ENCODE data around the gene WWP2.
"Not testable (repeated sequence)": the region's sequence is repeated elsewhere in the genome, so short reads cannot be mapped to it uniquely, and the experiment has no call there.

Gene WWP2

DNA sequence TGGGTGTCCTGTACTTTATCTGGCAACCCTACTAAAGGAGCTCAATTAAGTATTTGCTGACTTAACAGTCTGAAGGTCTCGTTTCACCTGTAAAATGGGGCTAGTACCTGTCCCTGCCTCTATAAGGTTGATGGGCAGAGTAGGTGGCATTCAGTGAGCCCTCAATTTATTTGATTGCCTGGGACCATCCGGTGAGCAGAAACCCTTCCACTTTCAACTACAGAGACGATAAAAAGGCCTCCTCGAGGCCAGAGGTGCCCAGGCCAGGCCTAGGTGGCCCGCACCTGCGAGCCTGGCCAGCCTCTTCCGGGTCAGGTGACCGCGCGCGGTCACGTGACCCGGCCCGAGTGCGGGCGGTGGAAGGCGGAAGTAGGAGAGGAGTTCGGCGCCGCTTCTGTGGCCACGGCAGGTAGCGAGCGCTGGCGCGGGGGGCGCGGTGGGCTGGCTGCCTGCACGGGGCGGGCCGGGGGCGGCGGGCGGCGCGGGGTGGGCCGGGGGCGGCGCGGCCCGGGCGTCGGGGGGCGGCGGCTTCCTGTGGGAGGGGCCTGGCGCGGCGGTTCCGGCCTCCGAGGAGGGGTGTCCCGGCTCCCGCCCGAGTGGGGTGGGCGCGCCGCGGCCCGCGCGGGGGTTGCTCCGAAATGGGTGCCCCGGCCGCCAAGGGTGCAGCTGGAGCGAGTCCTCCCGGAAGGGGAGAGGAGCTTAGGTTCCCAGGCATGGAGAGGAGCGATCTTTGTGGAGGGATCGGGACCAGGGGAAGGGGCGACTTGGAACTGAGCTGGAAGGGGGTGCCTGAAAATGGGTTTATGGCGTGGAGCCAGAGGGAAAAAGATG lies at the start of gene WWP2:
TSS of gene WWP2 (plus strand) at position 350 of the 831 bp plus-strand sequence. CDS start 24,679 bp downstream, outside the sequence.
- peak; percentile 67 to 88 for DNase-seq (ENCODE audit: low read depth in 1 of 2, low spot score in 1 of 2)
- no peak for TF ChIP-seq JUND (IDR thresholded peaks at IDR 0.05; ENCODE audit: low read depth)
- in situ Hi-C loops (cut with HindIII; ENCODE audit: low pct_unique_long_range_greater_than_20kb, low sequenced_read_pairs) = no loop called here

DNA sequence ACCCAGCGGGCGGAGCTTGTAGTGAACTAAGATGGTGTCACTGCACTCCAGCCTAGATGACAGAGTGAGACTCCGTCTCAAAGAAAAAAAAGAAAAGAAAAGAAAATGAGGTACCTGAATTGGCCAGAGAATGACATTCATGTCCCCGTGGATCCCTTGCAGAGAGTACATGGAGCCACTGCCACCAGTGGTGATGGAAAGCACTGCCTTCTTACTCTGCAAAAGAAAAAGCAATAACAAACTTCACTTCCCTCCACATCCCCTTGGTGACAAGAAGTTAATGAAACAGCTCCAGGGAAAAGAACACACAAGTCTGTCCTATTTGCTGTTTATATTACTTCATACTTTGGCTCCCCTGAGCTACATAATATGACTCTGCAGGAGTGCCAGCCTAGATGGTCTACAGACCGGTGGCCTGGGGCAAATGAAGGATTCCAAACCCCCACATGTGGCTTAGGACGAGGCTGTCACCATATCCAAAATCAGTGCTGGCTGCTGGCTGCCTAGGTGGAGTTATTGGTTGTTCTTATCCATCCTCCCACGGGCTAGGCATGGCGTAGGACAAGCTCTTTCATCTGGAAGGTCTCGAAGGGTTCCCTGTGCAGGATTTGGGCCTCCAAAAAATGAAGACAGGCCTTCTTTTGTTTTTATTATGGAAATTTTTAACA lies 49.1 kb upstream of the WWP2 start:
- TF ChIP-seq JUND (IDR thresholded peaks at IDR 0.05; ENCODE audit: low read depth) = no peak
- DNase-seq (ENCODE audit: low read depth in 1 of 2, low spot score in 1 of 2) = peak in 1 of 2 experiments; percentile 37
- in situ Hi-C loops (cut with HindIII; ENCODE audit: low pct_unique_long_range_greater_than_20kb, low sequenced_read_pairs) = no loop called here

DNA sequence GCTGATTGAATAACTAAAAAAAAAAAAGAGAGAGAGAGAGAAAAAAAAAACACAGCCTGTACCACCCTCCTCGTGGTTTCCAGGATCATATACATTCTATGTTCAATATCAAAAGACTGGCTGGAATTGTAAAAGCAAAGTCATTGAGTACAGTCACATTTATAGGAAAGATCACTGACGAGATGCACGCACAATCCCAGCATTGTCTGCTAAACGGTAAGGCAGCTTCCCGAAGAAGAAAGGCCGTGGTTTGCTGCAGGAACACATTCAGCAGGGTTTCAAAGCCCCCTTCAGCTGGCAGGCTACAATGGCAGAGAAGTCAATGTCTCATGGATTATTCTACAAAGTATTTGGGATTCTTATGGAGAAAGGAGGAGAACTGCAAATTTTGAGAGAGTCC lies 45.1 kb upstream of the WWP2 start:
- in situ Hi-C loops (cut with HindIII; ENCODE audit: low pct_unique_long_range_greater_than_20kb, low sequenced_read_pairs) = no loop called here
- no peak for TF ChIP-seq JUND (IDR thresholded peaks at IDR 0.05; ENCODE audit: low read depth)
- no peak for DNase-seq (ENCODE audit: low read depth in 1 of 2, low spot score in 1 of 2)

DNA sequence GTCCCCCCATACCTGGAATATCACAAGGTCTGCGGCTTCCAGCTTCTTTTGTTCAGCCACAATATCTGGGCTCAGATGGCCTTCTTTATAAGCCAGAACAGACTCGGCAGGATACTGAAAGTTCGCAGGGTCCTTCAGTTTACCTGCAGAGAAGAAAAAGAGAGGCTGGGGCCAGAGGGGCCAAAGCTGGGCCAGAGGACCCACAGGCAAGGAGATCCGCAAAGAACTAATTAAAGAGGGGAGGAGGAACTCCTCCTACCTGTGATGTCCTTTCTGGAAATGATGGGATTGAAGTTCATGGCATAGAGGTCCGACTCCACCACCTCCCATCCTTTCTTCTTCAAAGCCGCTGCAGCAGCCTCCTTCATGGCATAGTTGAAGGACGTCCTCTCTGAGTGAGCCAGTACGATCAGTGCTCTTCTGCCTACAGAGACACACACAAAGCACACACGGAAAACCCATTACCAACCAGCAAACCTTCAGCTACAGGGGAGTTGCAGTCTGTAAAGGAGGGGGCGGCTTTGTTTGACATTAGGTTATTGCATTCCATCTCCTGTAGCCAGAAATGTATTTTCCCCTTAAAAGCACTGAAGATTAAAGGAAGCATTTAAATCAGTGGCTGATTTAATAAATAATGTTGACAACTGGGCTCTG lies 43.9 kb upstream of the WWP2 start:
- in situ Hi-C loops (cut with HindIII; ENCODE audit: low pct_unique_long_range_greater_than_20kb, low sequenced_read_pairs) = no loop called here
- no peak for DNase-seq (ENCODE audit: low read depth in 1 of 2, low spot score in 1 of 2)
- TF ChIP-seq JUND (IDR thresholded peaks at IDR 0.05; ENCODE audit: low read depth) = no peak

DNA sequence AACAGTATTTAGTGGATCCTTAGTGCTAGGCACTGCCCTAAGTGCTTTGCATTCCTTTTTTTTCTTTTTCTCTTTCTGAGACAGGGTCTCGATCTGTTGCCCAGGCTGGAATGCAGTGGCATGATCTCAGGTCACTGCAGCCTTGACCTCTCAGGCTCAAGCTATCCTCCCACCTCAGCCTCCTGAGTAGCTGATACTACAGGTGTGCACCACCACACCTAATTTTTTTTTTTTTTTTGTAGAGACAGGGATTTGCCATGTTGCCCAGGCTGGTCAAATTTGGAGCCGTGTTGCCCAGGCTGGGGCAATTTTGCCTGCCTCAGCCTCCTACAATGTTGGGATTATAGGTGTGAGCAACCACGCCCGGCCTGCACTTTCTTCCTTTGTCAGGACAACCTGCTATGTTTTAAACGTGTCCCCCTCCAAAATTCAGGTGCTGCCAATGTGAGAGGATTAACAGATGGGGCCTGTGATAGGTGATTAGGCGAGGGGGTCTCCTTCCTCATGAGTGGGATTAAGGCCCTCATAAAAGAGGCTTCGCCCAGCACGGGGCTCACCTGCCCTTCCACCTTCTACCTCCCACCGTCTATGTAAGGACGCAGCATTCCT lies 41.2 kb upstream of the WWP2 start:
- no peak for DNase-seq (ENCODE audit: low read depth in 1 of 2, low spot score in 1 of 2)
- no peak for TF ChIP-seq JUND (IDR thresholded peaks at IDR 0.05; ENCODE audit: low read depth)
- in situ Hi-C loops (cut with HindIII; ENCODE audit: low pct_unique_long_range_greater_than_20kb, low sequenced_read_pairs) = no loop called here

DNA sequence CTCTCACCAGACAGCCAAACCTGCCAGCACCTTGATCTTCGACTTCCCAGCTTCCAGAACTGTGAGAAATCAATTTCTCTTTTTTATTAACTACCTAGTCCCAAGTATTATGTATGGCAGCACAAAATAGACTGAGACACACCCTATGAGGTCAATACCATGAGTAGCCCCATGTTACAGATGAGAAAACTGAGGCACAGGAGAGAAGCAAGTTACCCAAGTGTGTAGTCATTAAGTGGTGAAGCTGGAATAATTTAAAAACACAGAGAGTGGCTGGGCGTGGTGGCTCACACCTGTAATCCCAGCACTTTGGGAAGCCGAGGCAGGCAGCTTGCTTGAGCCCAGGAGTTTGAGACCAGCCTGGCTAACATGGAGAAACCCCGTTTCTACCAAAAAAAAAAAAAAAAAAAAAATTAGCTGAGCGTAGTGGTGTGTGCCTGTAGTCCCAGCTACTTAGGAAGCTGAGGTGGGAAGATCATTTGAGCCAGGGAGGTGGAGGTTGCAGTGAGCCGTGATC lies 40.6 kb upstream of the WWP2 start:
- DNase-seq (ENCODE audit: low read depth in 1 of 2, low spot score in 1 of 2) = no peak
- no peak for TF ChIP-seq JUND (IDR thresholded peaks at IDR 0.05; ENCODE audit: low read depth)
- in situ Hi-C loops (cut with HindIII; ENCODE audit: low pct_unique_long_range_greater_than_20kb, low sequenced_read_pairs) = no loop called here

DNA sequence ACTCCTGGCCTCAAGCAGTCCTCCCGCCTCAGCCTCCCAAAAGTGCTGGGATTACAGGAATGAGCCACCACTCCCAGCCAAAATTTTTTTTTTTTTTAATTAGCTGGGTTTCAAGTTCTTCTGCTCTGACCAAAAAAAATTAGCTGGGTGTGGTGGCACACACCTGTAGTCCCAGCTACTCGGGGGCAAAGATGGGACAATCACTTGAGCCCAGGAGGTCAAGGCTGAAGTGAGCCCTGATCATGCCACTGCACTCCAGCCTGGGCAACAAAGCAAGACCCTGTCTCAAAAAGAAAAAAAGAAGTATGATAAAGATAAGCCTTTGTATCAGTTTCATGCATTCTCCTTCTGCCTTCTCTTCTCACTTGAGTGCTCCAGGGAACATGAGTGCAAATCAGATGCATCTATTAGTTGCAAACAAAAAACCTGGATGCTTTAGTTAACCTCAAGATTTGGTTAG lies 37.7 kb upstream of the WWP2 start:
- in situ Hi-C loops (cut with HindIII; ENCODE audit: low pct_unique_long_range_greater_than_20kb, low sequenced_read_pairs) = no loop called here
- no peak for DNase-seq (ENCODE audit: low read depth in 1 of 2, low spot score in 1 of 2)
- TF ChIP-seq JUND (IDR thresholded peaks at IDR 0.05; ENCODE audit: low read depth) = no peak

DNA sequence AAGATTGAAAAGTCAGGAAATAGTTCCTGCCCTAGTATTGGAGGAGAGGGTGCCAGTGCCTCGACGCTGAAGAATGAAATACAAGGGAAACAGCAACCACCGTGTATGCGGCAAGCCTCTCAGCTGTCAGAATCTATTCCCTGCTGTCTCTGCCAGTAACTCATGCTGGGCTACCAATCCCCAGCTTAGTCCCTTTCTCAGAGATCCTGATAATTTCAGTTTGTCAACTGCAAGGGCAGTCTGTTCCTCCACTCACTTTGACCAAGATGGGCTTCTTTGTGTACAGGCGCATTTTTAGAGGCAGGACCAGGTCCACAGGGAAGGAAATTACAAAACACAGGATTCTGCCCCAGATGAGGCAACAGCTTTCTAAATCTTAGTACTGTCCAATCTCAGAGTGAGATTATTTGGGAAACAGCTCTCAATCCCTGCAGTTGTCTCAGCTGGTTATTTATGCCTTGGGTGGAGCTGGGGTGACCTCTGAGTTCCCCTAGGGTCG lies 37.1 kb upstream of the WWP2 start:
- no peak for TF ChIP-seq JUND (IDR thresholded peaks at IDR 0.05; ENCODE audit: low read depth)
- peak in 1 of 2 experiments; percentile 21 for DNase-seq (ENCODE audit: low read depth in 1 of 2, low spot score in 1 of 2)
- in situ Hi-C loops (cut with HindIII; ENCODE audit: low pct_unique_long_range_greater_than_20kb, low sequenced_read_pairs) = no loop called here

DNA sequence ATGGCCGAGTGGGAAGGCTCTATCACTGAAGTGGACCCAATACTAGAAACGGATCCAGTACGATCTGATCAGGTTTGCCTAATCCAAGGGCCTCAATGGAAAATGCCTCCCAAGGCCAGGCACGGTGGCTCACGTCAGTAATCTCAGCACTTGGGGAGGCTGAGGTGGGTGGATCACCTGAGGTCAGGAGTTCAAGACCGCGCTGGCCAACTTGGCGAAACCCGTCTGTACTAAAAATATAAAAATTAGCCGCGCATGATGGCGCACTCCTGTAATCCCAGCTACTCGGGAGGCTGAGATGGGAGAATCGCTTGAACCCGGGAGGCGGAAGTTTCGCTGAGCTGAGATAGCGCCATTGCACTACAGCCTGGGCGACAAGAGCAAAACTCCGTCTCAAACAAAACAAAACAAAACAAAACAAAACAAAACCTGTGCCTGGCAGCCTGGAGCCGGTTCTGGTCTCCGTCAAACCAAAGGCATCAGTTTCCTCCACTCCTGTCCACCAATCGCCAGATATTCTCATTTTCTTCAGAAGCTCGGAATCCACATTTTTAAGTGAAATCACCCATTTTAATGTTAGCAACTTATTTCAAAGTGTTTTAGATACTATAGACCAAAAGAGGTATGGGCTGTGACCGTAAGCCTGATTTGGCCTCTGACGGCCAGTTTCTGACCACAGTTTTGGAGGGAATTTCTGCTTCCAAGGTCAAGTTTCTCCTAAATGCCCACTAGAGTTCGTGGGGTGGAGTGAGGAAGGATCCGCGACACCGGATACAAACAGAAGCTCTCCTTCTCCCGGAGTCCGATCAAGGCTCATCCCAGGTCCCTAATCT lies 36.4 kb upstream of the WWP2 start:
- TF ChIP-seq JUND (IDR thresholded peaks at IDR 0.05; ENCODE audit: low read depth) = no peak
- in situ Hi-C loops (cut with HindIII; ENCODE audit: low pct_unique_long_range_greater_than_20kb, low sequenced_read_pairs) = no loop called here
- DNase-seq (ENCODE audit: low read depth in 1 of 2, low spot score in 1 of 2) = peak in 1 of 2 experiments; percentile 27

DNA sequence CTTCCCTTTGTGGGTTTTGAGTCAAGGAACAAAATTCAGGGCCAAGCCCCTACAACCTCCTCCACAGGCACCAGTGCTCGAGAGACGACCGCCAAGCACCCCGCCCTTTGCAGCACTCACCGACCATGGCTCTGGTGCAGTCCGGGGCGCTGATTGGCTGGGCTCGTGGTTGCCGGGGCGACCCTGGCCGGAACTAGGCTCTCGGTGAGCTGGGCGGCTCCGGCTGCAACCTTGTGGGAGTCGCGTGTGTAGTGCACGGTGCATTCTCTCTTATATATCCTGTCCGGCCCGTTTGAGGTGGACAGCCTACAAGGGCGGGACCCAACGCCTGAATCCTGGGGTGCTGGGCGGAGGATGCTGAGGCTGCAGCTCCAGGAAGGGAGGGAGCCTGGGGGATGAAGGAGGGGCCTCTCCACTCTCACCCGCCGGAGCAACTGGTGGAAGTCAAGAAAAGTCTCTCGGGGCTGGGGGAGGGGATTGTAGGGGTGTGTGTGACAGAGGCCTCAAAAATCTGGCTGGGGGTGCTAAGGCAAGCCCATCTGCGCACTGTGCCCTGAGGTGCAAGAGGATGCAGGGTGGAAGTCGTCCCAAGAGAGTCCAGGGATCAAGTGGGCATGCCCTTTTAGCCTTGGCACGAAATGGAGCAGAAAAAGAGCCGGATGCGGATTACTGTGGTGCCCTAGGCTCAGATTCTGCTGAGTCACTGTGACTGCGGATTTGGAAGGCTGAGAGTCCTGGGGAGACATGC lies 35.6 kb upstream of the WWP2 start, which contains the start of gene NQO1:
TSS of gene NQO1 (minus strand) at position 248 of the 748 bp plus-strand sequence. CDS start at position 127, 121 bp downstream.
- TF ChIP-seq JUND (IDR thresholded peaks at IDR 0.05; ENCODE audit: low read depth) = no peak
- in situ Hi-C loops (cut with HindIII; ENCODE audit: low pct_unique_long_range_greater_than_20kb, low sequenced_read_pairs) = no loop called here

DNA sequence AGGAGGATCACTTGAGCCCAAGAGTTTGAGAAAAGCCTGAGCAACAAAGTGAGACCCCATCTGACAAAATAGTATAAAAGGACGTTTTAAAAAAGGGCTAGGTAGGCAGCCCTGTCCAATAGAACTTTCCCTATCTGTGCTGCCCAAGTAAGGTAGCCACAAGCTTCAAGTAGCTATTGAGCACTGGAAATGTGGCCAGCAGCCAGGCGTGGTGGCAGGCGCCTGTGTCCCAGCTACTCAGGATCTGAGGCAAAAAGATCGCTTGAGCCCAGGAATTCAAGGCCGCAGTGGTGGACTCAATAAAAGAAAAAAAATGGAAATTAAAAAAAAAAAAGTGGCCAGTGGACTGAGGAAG lies 34.2 kb upstream of the WWP2 start:
- no peak for TF ChIP-seq JUND (IDR thresholded peaks at IDR 0.05; ENCODE audit: low read depth)
- DNase-seq (ENCODE audit: low read depth in 1 of 2, low spot score in 1 of 2) = peak in 1 of 2 experiments; percentile 59
- in situ Hi-C loops (cut with HindIII; ENCODE audit: low pct_unique_long_range_greater_than_20kb, low sequenced_read_pairs) = no loop called here

More for the DNA sequence above, 35.6 kb upstream of the WWP2 start, which contains the start of gene NQO1:
- DNase-seq (ENCODE audit: low read depth in 1 of 2, low spot score in 1 of 2) = peak; percentile 78 to 100

DNA sequence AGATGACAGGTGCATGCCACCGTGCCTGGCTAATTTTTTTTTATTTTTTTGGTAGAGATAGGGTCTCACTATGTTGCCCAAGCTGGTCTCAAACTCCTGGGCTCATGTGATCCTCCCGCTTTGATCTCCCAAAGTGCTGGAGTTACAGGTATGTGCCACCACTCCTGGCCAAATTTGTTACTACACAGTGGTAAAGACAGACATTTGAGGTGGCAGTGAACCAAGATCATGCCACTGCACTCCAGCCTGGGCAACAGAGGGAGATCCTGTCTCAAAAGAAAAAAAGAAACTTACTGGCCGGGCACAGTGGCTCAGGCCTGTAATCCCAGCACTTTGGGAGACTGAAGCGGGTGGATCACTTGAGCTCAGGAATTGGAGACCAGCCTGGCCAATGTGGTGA lies 33.1 kb upstream of the WWP2 start:
- in situ Hi-C loops (cut with HindIII; ENCODE audit: low pct_unique_long_range_greater_than_20kb, low sequenced_read_pairs) = not testable (repeated sequence)
- peak in 1 of 2 experiments; percentile 29 for DNase-seq (ENCODE audit: low read depth in 1 of 2, low spot score in 1 of 2)

DNA sequence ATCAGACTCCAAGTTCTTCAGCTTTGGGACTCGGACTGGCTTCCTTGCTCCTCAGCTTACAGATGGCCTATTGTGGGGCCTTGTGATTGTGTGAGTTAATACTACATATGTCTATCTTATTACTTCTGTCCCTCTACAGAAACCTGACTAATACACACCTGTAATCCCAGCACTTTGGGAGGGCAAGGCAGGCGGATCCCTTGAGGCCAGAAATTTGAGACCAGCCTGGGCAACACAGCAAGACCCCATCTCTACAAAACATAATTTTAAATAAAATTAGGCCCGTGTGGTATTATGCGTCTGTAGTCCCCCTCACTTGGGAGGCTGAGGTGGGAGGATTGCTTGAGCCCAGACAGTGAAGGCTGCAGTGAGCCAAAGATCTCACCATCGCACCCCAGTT lies 30.9 kb upstream of the WWP2 start:
- in situ Hi-C loops (cut with HindIII; ENCODE audit: low pct_unique_long_range_greater_than_20kb, low sequenced_read_pairs); DNase-seq (ENCODE audit: low read depth in 1 of 2, low spot score in 1 of 2): not testable (repeated sequence)

Data from T47D (cell line).